A549 (cell line): ENCODE results near the gene CSNK1D. TPM values are rescaled to one million over a fixed set of nuclear protein-coding genes. Genes with fewer than 3 reads are reported as not detected.

Source experiments
- ATAC-seq, 2 experiments: fragments of 200-7000 bp in 1 of 2; fragments of >200 bp in 1 of 2; cut with Nextera tagmentation in 1 of 2; cut with Tn5 transposase in 1 of 2; 3 replicates each; pipeline versions ENCODE4 v1.8.0 to v1.9.1; 2018 to 2020; ENCODE audit warnings: mild to moderate bottlenecking in 1 of 2, moderate library complexity in 1 of 2
- CTCF ChIA-PET: fragments of 300-600 bp; sonication (Branson Sonifier 250); formaldehyde crosslinking; extraction: SDS; loops from one replicate; lab custom pipeline; 2021; ENCODE audit warnings: antibody characterized with exemption, inconsistent platforms; lab: Yijun Ruan, JAX
- POLR2A ChIA-PET: fragments of 350-600 bp; formaldehyde crosslinking; extraction: SDS; loops from one replicate; lab custom pipeline; 2021; ENCODE audit warnings: antibody characterized with exemption, inconsistent platforms; lab: Yijun Ruan, JAX
- DNase-seq, 2 experiments: peaks; one replicate each; pipeline versions ENCODE4 v3.0.0 to v3.0.0-alpha.2; 2011 to 2016; ENCODE audit warnings: low read depth in 1 of 2, low spot score in 1 of 2
- FAIRE-seq: peaks from 2 replicates; lab custom pipeline; 2011; peaks lifted over from hg19 to GRCh38; lab: Jason Lieb, UNC
- H3K27ac ChIP-seq, 2 experiments: fragments of >200 bp; sonication (Bioruptor Twin); formaldehyde crosslinking; 3 replicates each; pipeline ENCODE4 v1.5.1; 2016 to 2017
- H3K4me1 ChIP-seq: fragments of >200 bp; sonication (Bioruptor Twin); formaldehyde crosslinking; 3 replicates; pipeline ENCODE4 v1.6.1; 2016
- H3K4me2 ChIP-seq: fragments of >200 bp; sonication (Bioruptor Twin); formaldehyde crosslinking; 3 replicates; pipeline ENCODE4 v1.6.1; 2016
- H3K4me3 ChIP-seq: fragments of >200 bp; sonication (Bioruptor Twin); formaldehyde crosslinking; 3 replicates; pipeline ENCODE4 v1.5.1; 2016
- H3K9me3 ChIP-seq: fragments of >200 bp; sonication (Bioruptor Twin); formaldehyde crosslinking; 3 replicates; pipeline ENCODE4 v1.6.1; 2016
- BHLHE40 ChIP-seq: IDR thresholded peaks from 2 replicates; pipeline ENCODE4 v1.6.1; 2012; ENCODE audit warnings: low read depth, low read length, inconsistent platforms
- CEBPB ChIP-seq, 2 experiments: fragments of >200 bp in 1 of 2; sonication (Bioruptor Twin) in 1 of 2; formaldehyde crosslinking in 1 of 2; IDR thresholded peaks; 2 replicates each; pipeline ENCODE4 v1.6.1; 2012 to 2016
- CHD4 ChIP-seq: fragments of 200-600 bp; sonication (generic); IDR thresholded peaks from 2 replicates; pipeline ENCODE4 v1.6.1; 2016; ENCODE audit warnings: antibody characterized with exemption, mild to moderate bottlenecking, borderline replicate concordance
- EHF ChIP-seq: fragments of 250-450 bp; sonication (Bioruptor Pico); IDR thresholded peaks from 2 replicates; pipeline ENCODE4 v1.5.0; 2020; ENCODE audit warnings: mild to moderate bottlenecking
- EP300 ChIP-seq, 2 experiments: fragments of >200 bp; sonication (Bioruptor Twin); formaldehyde crosslinking; IDR thresholded peaks; 2 replicates in 1 of 2; 3 replicates in 1 of 2; pipeline ENCODE4 v1.6.1; 2016 to 2017
- ESRRA ChIP-seq: fragments of 150-350 bp; IDR thresholded peaks from 2 replicates; pipeline ENCODE4 v1.6.1; 2014; ENCODE audit warnings: mild to moderate bottlenecking, low read length, borderline replicate concordance
- FOXS1 ChIP-seq: fragments of 250-450 bp; sonication (Bioruptor Pico); IDR thresholded peaks from 2 replicates; pipeline ENCODE4 v1.5.0; 2020; ENCODE audit warnings: mild to moderate bottlenecking, moderate library complexity
- GATA3 ChIP-seq: IDR thresholded peaks from 2 replicates; pipeline ENCODE4 v1.6.1; 2012; ENCODE audit warnings: borderline replicate concordance
- HOXA7 ChIP-seq: fragments of 250-450 bp; sonication (Bioruptor Pico); IDR thresholded peaks from 2 replicates; pipeline ENCODE4 v1.5.0; 2020; ENCODE audit warnings: mild to moderate bottlenecking, moderate library complexity
- HOXB13 ChIP-seq: fragments of 250-450 bp; sonication (Bioruptor Pico); IDR thresholded peaks from 2 replicates; pipeline ENCODE4 v1.5.0; 2020; ENCODE audit warnings: low read depth, mild to moderate bottlenecking, moderate library complexity
- HOXB5 ChIP-seq: fragments of 250-450 bp; sonication (Bioruptor Pico); IDR thresholded peaks from 2 replicates; pipeline ENCODE4 v1.5.0; 2020; ENCODE audit warnings: mild to moderate bottlenecking, moderate library complexity
- JUN ChIP-seq, 2 experiments: fragments of >200 bp; sonication (Bioruptor Twin); formaldehyde crosslinking; IDR thresholded peaks; 2 replicates in 1 of 2; 3 replicates in 1 of 2; pipeline ENCODE4 v1.6.1; 2016 to 2017
- JUNB ChIP-seq: fragments of >200 bp; sonication (Bioruptor Twin); formaldehyde crosslinking; IDR thresholded peaks from 2 replicates; pipeline ENCODE4 v1.6.1; 2016
- KDM5A ChIP-seq: fragments of 200-600 bp; sonication (generic); IDR thresholded peaks from 2 replicates; pipeline ENCODE4 v1.6.1; 2016; ENCODE audit warnings: antibody characterized with exemption, mild to moderate bottlenecking
- MAX ChIP-seq: IDR thresholded peaks from 2 replicates; pipeline ENCODE4 v1.6.1; 2012
- MYC ChIP-seq: IDR thresholded peaks from 2 replicates; pipeline ENCODE4 v1.6.1; 2012; ENCODE audit warnings: mild to moderate bottlenecking, inconsistent platforms, low read length, improper control_type of control experiment, borderline replicate concordance
- PHF8 ChIP-seq: fragments of 200-600 bp; sonication (generic); IDR thresholded peaks from 2 replicates; pipeline ENCODE4 v1.6.1; 2016; ENCODE audit warnings: low read depth, mild to moderate bottlenecking, antibody characterized with exemption, moderate library complexity, borderline replicate concordance
- POLR2A ChIP-seq: IDR thresholded peaks from 2 replicates; pipeline ENCODE4 v1.6.1; 2012; ENCODE audit warnings: mild to moderate bottlenecking, low read length
- RARB ChIP-seq: fragments of 250-450 bp; sonication (Bioruptor Pico); IDR thresholded peaks from 2 replicates; pipeline ENCODE4 v1.8.0; 2021; ENCODE audit warnings: mild to moderate bottlenecking, moderate library complexity
- RCOR1 ChIP-seq: fragments of 150-350 bp; IDR thresholded peaks from 2 replicates; pipeline ENCODE4 v1.6.1; 2014; ENCODE audit warnings: antibody characterized with exemption, low read length, low read depth
- RFX5 ChIP-seq: fragments of 450-650 bp; IDR thresholded peaks from 2 replicates; pipeline ENCODE4 v1.7.1; 2014; ENCODE audit warnings: antibody characterized with exemption, mild to moderate bottlenecking, moderate library complexity
- RNF2 ChIP-seq: fragments of 200-600 bp; sonication (generic); IDR thresholded peaks from 2 replicates; pipeline ENCODE4 v1.6.1; 2016; ENCODE audit warnings: low read depth, mild to moderate bottlenecking, antibody characterized with exemption, moderate library complexity, borderline replicate concordance
- SMC3 ChIP-seq: fragments of >200 bp; sonication (Bioruptor Twin); formaldehyde crosslinking; IDR thresholded peaks from 3 replicates; pipeline ENCODE4 v1.6.1; 2018; ENCODE audit warnings: inconsistent platforms
- TFCP2L1 ChIP-seq: fragments of 250-450 bp; sonication (Bioruptor Pico); IDR thresholded peaks from 2 replicates; pipeline ENCODE4 v1.5.0; 2021; ENCODE audit warnings: mild to moderate bottlenecking
- TP53 ChIP-seq: fragments of 250-450 bp; sonication (Bioruptor Pico); IDR thresholded peaks from 2 replicates; pipeline ENCODE4 v1.5.0; 2021; ENCODE audit warnings: mild to moderate bottlenecking, moderate library complexity
- USF2 ChIP-seq: fragments of 450-650 bp; IDR thresholded peaks from 2 replicates; pipeline ENCODE4 v1.6.1; 2014; ENCODE audit warnings: antibody characterized with exemption
- ZC3H11A ChIP-seq: fragments of 450-650 bp; IDR thresholded peaks from 2 replicates; pipeline ENCODE4 v1.6.1; 2014; ENCODE audit warnings: antibody characterized with exemption, mild to moderate bottlenecking
- ZFP36 ChIP-seq: fragments of 450-650 bp; IDR thresholded peaks from 2 replicates; pipeline ENCODE4 v1.6.1; 2014; ENCODE audit warnings: borderline replicate concordance; ENCODE audit not compliant: partially characterized antibody
- ZNF302 ChIP-seq: fragments of 250-450 bp; sonication (Bioruptor Pico); IDR thresholded peaks from 2 replicates; pipeline ENCODE4 v1.9.0; 2021; ENCODE audit warnings: inconsistent platforms, mild to moderate bottlenecking, moderate library complexity
- WGBS: methylation state at CpG from one replicate; pipeline ENCODE4 v1.1.6; 2017; ENCODE audit errors: missing lambda C conversion rate; 5-methylcytosine and 5-hydroxymethylcytosine counted together
- polyA plus RNA-seq, 4 experiments: library from polyadenylated mRNA; depleted of rRNA in 3 of 4; stranded (reverse); fragments of >200 nt; fragmentation: RNase III in 1 of 4; extraction: RNeasy Plus Mini Kit Qiagen cat#74134 plus additional on column Dnase treatment in 1 of 4; gene quantifications; 2 replicates in 3 of 4; 3 replicates in 1 of 4; pipeline ENCODE4 v1.2.3, GENCODE V29; 2011 to 2017
- TF ChIP-seq, protein P1 (sequence below): IDR thresholded peaks from 2 replicates; pipeline ENCODE4 v1.6.1; 2012; ENCODE audit warnings: low read depth, borderline replicate concordance
- TF ChIP-seq, protein P2 (sequence below): fragments of >200 bp; sonication (Bioruptor Twin); formaldehyde crosslinking; IDR thresholded peaks from 3 replicates; pipeline ENCODE4 v1.6.1; 2016
- TF ChIP-seq, protein P3 (sequence below): fragments of 250-450 bp; sonication (Bioruptor Pico); IDR thresholded peaks from 2 replicates; pipeline ENCODE4 v1.5.0; 2020; ENCODE audit warnings: low read depth, mild to moderate bottlenecking, moderate library complexity
- TF ChIP-seq, protein P4 (sequence below): fragments of >200 bp; sonication (Bioruptor Twin); formaldehyde crosslinking; IDR thresholded peaks from 2 replicates; pipeline ENCODE4 v1.6.1; 2016

Gene CSNK1D
- polyA plus RNA-seq, 2 of the 4 experiments (the other 2 are of a cell fraction) = 130 to 163 TPM

DNA sequence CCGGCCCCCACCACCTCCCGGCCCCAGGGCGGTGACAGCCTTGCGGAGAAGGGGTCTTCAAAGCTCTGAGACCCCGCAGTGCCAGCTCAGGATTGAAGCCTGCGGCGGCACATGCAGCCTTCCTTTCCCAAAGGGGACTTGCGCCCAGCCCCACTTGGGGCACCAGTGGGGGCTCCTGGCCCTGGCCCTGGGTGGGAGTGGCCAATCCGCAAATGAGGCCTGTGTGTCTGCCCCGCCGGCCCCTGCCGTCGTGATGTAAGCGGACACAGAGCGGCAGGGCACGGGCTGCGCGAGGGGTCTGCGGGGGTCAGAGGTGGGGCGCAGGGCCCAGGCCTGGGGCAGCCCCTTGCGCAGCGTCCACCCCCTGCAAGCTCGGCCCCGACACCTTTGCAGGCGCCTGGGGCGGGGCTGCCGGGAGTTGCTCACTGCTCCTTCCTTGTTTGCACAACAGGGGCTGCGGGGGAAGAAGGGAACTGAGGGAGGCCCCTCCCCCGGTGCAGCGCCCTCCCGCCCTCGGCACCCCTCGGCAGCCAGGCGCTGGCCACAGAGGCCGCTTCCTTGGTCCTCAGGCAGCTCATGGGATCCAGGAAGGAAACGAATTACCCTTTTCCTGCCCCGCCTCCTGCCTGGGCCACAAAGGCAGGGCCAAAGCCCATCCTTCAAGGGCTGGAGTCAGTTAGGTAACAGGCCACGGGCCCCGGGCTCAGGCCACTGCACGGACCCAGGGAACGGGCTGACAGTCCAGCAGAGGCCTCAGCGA lies 41.8 kb downstream of the CSNK1D start:
- peak overlapping the region; percentile 95 to 99 for H3K27ac ChIP-seq
- peak overlapping the region; percentile 96 for H3K4me2 ChIP-seq
- ATAC-seq = peak; percentile 30 to 66
- ChIA-PET POLR2A (interaction anchor here (1.0 to 1.4 kb wide), 3 partner anchors 10 to 61 kb away, joined by 3 to 7 read pairs (median 4); no protein-coding TSS in a partner anchor), CTCF (interaction anchor here (1.0 to 17.6 kb wide), 6 partner anchors 11 to 95 kb away, joined by 3 to 289 read pairs (median 12); partner anchors contain the start of gene SECTM1)
- no peaks in the 10 kb centered on the region for H3K9me3 ChIP-seq
- peak; percentile 78 to 93 for DNase-seq
- TF ChIP-seq GATA3 = no peak
- TF ChIP-seq RARB = no peak
- no peak for TF ChIP-seq TFCP2L1 (CRISPR knock-in tag)
- no peak for TF ChIP-seq JUNB
- TF ChIP-seq RNF2 = peak; percentile 72; the same call in 1 of the 2 replicates
- no peak for TF ChIP-seq KDM5A
- TF ChIP-seq PHF8 = 0 out of 2 replicates have a peak, but pooled peaks have one; percentile 16
- TF ChIP-seq RCOR1 = no peak
- no peak for TF ChIP-seq FOXS1
- no peak for TF ChIP-seq BHLHE40
- TF ChIP-seq POLR2A = peak; percentile 48
- no peak; a peak in 1 of 5 replicates for TF ChIP-seq EP300 (IDR thresholded peaks at IDR 0.05)
- TF ChIP-seq JUN (IDR thresholded peaks at IDR 0.05) = peak; percentile 52 to 67; a peak in 1 of 5 replicates
- TF ChIP-seq, protein P1, sequence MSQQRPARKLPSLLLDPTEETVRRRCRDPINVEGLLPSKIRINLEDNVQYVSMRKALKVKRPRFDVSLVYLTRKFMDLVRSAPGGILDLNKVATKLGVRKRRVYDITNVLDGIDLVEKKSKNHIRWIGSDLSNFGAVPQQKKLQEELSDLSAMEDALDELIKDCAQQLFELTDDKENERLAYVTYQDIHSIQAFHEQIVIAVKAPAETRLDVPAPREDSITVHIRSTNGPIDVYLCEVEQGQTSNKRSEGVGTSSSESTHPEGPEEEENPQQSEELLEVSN = no peak
- TF ChIP-seq MAX = peak; percentile 63; the same call in 1 of the 2 replicates
- peak; percentile 38 to 84; a peak in 3 of 4 replicates for TF ChIP-seq CEBPB (IDR thresholded peaks at IDR 0.05)
- TF ChIP-seq ESRRA = no peak
- no peak for TF ChIP-seq HOXA7 (CRISPR knock-in tag)
- TF ChIP-seq CHD4 = 0 out of 2 replicates have a peak, but pooled peaks have one; percentile 20
- no peak for TF ChIP-seq ZNF302 (CRISPR knock-in tag)
- peak; percentile 16; the same call in 1 of the 3 replicates for TF ChIP-seq SMC3
- TF ChIP-seq, protein P2, sequence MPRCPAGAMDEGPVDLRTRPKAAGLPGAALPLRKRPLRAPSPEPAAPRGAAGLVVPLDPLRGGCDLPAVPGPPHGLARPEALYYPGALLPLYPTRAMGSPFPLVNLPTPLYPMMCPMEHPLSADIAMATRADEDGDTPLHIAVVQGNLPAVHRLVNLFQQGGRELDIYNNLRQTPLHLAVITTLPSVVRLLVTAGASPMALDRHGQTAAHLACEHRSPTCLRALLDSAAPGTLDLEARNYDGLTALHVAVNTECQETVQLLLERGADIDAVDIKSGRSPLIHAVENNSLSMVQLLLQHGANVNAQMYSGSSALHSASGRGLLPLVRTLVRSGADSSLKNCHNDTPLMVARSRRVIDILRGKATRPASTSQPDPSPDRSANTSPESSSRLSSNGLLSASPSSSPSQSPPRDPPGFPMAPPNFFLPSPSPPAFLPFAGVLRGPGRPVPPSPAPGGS = 0 out of 3 replicates have a peak, but pooled peaks have one; percentile 31
- no peak; the same call in 1 of the 2 replicates for TF ChIP-seq HOXB13 (CRISPR knock-in tag)
- no peak for TF ChIP-seq ZC3H11A
- no peak for TF ChIP-seq TP53
- no peak for TF ChIP-seq RFX5
- TF ChIP-seq ZFP36 = no peak
- no peak for TF ChIP-seq USF2
- 0 out of 2 replicates have a peak, but pooled peaks have one; percentile 26 for TF ChIP-seq HOXB5 (CRISPR knock-in tag)
- TF ChIP-seq, protein P3, sequence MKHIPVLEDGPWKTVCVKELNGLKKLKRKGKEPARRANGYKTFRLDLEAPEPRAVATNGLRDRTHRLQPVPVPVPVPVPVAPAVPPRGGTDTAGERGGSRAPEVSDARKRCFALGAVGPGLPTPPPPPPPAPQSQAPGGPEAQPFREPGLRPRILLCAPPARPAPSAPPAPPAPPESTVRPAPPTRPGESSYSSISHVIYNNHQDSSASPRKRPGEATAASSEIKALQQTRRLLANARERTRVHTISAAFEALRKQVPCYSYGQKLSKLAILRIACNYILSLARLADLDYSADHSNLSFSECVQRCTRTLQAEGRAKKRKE = no peak
- TF ChIP-seq MYC = no peak
- TF ChIP-seq, protein P4, sequence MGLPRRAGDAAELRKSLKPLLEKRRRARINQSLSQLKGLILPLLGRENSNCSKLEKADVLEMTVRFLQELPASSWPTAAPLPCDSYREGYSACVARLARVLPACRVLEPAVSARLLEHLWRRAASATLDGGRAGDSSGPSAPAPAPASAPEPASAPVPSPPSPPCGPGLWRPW = no peak
- no peak for TF ChIP-seq EHF
- FAIRE-seq = no peak
- WGBS = 4% methylated on average over 22 of the region's 42 CpGs
- H3K4me3 ChIP-seq = peak overlapping the region; percentile 65
- peaks cover 59% of the 10 kb centered on the region for H3K4me1 ChIP-seq
